Erythroblast (primary cell): Measurements from ENCODE around the gene JAM3.

Experiments
- DNase-seq, 2 experiments: peaks; one replicate each; lab custom pipeline; 2025; lab: John Stamatoyannopoulos, UW
- GATA1 ChIP-seq: IDR thresholded peaks from 2 replicates; pipeline ENCODE4 v1.6.1; 2011; ENCODE audit warnings: low read depth, mild to moderate bottlenecking, control low read depth, low read length, moderate library complexity
- POLR2A ChIP-seq: IDR thresholded peaks from 2 replicates; pipeline ENCODE4 v1.6.1; 2011; ENCODE audit warnings: mild to moderate bottlenecking, low read length

JAM3 gene

DNA sequence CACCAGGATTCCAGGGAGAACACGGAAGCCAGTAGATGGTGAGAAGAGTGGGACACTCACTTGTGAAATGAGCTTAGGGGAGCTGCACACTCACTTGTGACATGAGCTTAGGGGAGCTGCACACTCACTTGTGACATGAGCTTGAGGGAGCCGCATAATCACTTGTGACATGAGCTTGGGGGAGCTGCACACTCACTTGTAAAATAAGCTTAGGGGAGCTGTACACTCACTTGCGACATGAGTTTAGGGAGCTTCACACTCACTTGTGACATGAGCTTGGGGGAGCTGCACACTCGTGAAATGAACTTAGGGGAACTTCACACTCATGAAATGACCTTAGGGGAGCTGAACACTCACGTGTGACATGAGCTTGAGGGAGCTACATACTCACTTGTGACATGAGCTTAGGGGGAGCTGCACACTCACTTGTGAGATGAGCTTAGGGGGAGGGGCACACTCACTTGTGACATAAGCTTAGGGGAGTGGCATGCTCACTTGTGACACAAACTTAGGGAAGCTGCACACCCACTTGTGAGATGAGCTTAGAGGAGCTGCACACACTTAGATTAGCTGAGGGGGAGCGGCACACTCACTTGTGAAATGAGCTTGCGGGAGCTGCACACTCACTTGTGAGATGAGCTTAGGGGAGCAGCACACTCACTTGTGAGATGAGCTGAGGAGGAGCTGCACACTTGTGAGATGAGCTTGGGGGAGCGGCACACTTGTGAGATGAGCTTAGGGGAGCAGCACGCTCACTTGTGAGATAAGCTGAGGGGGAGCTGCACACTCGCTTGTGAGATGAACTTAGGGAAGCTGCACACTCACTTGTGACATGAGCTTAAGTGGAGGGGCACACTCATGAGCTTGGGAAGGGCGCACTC is 95.9 kb downstream of the JAM3 start:
- no peak for TF ChIP-seq POLR2A
- TF ChIP-seq GATA1: no peak
- DNase-seq: no peak

DNA sequence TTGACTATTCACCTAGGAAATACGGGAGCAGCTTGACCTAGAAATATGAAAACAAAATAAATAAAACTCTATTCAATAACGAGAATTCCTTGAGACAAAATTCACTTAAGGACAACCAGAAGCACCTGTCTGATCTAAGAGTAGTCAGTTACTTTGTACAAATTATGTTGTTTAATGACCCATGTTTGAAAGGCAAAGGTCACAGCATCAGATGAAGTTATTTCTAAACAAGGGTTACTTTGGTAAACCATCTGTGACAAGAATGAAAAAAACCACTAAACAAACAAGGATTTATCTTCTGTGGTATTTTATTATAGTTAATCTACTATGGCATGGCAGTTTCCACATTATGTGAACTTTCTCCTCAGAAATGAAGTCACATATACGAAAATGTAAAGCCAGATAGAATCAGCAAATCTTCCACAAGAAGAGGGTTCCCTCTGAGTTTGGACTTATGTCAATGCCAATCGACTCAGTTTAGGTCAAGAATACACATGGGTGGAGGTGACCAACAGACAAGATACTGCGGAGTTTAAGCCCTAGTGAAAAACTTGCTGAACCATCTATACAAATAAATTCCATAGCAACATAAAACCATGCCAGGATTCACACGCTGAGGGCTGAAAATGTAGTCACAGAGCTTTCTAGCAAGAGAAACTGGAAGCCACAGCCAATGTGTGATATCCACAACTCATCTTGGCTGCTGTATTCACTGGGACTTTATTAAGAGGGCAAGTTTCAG is 101.5 kb downstream of the JAM3 start:
- TF ChIP-seq GATA1 (no peak), POLR2A (no peak)
- DNase-seq: no peak

DNA sequence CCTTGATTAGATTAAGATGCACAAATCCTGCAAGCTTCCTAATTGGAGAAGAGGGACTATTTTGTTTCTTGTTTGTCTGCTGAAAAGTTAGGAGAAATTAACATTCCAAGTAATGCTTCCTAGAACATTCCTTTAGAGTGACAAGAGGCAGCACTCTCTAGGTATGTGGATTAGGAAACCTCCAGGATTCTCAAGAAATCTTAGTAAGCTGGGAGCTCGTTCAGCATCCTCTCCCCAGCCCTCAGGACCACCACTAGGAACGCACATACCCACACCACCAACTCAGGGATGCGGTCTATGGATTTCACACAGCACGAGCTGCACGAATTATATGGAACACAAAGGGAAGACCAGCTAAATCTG is 102.0 kb downstream of the JAM3 start:
- no peak for DNase-seq
- no peak for TF ChIP-seq POLR2A
- TF ChIP-seq GATA1: no peak

DNA sequence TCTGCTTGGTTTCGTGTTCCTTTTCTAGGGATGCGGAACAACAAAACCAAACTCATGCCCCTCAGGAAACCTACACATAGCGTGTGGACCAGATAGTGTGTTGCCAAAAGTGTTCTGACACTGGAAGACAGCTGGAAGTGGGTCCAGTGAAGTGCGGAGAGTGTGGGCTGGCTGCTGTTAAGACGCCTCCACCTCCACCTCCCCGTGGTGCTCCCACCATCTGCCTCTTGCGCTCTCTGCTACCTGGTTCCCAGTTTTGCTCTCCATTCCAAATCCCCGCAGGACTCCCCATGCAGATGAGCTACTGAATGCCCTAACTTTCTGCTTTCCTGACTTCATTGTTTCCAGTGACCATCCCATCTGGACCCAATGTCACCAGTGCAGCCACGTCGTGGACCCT is 103.1 kb downstream of the JAM3 start:
- DNase-seq: no peak
- no peak for TF ChIP-seq GATA1
- no peak for TF ChIP-seq POLR2A

DNA sequence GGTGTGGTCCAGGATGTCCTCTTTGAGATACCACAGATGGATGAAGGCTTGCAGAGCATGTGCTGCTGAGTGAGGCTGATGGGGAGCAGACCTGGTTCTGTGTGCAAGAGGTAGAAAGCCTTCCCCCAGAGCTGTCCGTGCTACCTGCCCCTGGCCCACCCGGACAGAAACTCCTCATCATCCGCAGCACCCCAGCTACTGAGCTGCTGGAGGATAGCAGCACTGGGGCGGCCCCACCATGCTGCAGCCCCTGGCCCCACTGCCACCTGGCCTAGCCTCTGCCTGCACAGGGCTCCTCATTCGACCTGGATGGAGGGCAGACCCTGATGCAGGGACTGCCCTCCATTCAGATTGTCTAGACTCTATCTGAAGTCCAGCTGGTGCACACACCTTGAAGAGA is 104.4 kb downstream of the JAM3 start:
- DNase-seq: no peak
- TF ChIP-seq POLR2A: no peak
- no peak for TF ChIP-seq GATA1

DNA sequence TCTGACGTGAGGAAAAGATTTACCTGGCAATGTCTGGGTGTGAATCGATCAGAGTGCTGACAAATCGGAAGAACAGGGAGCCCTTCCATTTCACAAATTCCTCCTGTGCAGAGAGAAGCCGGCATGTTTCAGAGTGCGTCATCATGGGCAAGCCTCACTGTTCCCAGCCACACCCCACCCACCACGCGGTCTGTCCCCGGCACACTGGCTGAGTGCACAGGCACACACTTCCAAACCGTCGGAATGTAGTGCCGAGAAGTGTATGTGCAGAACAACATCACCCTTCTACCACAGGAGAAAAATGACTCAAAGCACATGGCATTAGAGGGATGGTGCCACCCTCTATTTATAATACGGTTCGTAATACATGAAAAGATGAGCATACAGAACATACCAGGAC is 107.4 kb downstream of the JAM3 start:
- DNase-seq: no peak
- no peak for TF ChIP-seq GATA1
- no peak for TF ChIP-seq POLR2A

DNA sequence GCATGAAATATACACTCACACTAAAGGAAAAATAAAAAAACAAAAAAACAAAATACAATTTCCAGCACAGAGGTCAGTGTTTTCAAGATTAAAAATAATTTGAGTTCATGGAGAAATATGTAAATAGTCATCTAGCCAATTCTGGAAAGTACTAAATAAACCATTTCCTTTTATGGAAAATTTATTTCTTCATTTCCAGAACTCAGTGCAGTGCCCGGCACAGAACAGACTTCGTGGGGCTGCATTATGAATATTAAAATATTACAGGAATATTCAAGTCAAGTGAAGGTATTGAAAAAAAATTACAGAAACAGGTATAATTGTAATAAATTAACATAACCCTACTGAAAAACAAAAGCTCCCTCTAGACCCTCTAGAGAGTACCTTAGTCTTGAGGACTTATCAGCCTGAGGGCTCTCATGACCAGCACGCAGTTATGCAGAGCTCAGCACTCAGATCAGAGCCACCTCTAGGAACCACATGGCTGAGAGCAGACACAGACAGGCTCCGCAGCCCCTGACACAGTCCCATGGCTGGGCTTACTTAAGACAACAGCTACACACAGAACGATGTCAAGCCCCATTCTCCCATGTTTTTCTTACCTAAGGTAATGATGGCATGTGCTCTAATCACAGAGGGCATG is 109.3 kb downstream of the JAM3 start:
- no peak for DNase-seq
- TF ChIP-seq GATA1: no peak
- no peak for TF ChIP-seq POLR2A

DNA sequence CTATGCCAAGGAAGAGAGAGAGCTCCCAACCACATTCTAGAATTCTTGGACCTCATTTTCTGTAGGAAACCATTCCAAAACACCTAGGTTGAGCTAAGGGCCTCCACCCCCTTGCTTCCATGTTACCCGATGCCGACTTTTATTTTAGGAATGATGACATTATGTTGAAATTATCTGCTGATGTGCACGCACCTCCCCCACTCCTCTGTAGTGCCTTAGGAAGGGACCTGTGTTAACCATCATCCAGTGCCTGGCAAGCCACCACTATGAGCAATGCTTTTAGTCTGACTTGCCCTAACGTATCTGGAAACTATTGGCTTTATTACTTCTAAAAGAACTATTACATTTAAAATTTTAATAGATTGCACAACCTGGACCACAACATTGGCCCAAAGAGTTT is 112.8 kb downstream of the JAM3 start:
- TF ChIP-seq POLR2A (no peak), GATA1 (no peak)
- DNase-seq: no peak

DNA sequence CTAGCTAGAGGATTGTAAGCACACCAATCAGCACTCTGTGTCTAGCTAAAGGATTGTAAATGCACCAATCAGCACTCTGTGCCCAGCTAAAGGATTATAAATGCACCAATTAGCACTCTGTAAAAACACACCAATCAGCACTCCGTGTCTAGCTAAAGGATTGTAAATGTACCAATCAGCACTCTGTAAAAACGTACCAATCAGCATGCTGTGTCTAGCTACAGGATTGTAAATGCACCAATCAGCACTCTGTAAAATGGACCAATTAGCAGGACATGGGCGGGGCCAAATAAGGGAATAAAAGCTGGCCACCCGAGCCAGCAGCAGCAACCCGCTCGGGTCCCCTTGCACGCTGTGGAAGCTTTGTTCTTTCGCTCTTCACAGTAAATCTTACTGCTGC is 119.2 kb downstream of the JAM3 start:
- DNase-seq: peak; percentile 10 to 20

DNA sequence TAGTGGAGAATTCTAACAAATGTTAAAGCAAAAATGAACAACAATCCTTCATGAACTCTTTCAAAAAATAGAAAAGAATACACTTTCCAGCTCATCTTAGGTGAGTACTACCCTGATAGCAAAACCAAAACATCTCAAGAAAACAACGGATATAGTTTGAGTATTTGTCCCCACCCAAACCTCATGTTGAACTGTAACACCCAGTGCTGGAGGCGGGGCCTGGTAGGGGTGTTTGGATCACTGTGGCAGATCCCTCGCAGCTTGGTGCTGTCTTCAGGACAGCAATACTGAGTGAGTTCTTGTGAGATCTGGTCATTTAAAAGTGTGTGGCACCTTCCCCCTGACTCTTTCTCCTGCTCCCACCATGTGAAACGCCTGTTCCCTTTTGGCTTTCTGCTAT is 127.9 kb downstream of the JAM3 start:
- TF ChIP-seq GATA1: no peak
- no peak for TF ChIP-seq POLR2A
- DNase-seq: no peak

DNA sequence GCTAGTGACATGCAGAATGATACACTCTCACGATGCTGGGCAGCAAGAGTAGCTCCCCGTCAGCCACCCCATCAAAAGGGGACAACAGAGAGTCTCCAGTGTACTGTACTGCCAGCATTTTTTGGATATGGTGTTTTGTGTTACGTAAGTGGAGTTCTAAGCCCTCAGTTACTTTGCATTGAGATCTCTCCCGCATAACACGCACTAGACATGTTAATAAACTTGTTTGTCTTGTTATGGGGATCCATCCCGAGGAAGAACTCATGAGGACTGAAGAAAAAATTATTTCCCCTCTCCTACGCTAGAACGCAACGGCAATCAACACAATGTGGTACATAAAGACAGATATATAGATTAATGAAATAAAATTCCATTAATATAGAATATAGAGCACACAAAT is 130.7 kb downstream of the JAM3 start:
- DNase-seq: no peak
- no peak for TF ChIP-seq GATA1

DNA sequence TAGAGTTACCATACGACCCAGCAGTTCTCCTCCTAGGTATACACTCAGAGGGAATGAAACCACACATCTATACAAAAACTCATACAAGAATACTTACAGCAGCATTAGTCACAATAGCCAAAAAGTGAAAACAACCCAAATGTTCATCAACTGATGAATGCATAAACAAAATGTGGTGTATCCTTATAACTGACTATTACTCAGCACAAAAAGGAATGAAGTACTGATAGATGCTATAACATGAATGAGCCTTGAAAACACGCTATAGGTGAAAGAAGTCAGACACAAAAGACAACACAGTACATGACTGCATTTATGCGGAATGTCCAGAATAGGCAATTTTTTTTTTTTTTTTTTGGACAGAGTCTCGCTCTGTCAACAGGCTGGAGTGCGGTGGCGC is 131.8 kb downstream of the JAM3 start:
- no peak for TF ChIP-seq GATA1
- no peak for TF ChIP-seq POLR2A
- no peak for DNase-seq
